Iris pigment epithelial cell (primary cell): Measurements from ENCODE around the gene GNAT1.
A peak's percentile ranks its signal among the peaks of the same experiment; 100 is the strongest.
"Not testable (repeated sequence)": the region's sequence is repeated elsewhere in the genome, so short reads cannot be mapped to it uniquely, and the experiment has no call there.

Experiments
- DNase-seq: peaks from one replicate; pipeline ENCODE4 v3.0.0-alpha.2; 2011; ENCODE audit warnings: low read depth

Gene GNAT1

DNA sequence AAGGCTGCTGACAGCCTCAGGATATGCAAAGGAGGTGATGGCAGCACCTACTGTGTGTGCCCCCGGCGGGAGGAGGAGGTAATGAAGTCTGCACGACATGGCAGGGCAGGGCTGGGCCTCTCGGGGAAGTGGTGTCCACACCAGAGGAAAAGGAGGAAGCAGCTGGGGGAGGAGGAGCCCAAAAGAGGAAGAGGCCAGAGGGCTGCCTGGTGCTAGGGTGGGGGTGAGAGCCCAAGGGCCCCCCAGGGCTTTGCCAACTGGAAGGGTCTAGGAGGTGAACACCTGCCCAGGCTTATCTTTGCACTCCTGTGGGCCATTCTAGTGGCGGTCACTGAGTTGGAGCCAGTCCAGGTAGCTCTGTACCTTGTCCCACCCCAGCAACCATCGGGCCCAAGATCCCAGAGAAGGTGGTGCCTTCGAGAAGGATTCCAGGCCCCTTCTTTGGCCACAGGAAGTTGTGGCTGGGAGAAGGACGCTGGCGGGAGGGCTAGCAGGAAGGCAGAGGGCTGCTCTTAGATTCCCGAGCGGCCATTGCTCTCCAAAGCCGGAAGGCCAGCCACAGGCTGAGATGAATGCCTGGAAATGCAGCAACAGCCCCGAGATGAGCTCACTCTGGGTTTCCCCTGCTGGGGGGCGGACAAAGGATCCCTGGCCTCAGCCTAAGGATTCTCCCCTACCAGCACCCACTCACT lies 51.6 kb downstream of the GNAT1 start:
- DNase-seq: peak; percentile 88

DNA sequence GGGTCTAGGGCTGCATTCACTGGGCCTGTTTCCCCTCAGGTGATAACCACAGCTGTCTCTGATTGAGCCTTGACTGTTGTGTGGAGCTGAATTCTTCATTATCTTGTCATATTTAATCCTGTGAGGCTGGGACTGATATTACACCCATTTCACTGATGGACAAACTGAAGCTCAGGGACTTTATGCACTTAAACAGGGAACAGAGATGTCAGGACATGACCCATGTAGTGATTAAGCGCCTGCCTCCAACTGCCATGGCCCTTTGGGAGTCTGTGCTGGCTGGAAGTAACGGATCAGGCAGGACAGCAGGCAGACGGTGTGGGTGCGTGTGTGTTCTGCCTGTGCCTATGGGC lies 52.1 kb downstream of the GNAT1 start:
- DNase-seq: no peak

DNA sequence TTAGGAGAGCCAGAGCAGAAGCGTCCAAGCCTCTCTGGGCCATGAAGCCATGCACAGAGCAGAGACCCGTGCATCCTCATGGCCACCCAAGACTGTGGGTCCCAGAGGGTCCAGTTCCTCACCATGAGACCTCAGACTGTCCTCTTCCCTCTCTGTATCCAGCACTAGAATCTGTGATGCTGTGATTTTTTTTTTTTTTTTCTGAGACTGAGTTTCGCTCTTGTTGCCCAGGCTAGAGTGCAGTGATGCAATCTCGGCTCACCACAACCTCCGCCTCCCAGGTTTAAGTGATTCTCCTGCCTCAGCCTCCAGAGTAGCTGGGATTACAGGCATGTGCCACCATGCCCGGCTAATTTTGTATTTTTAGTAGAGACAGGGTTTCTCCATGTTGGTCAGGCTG lies 53.4 kb downstream of the GNAT1 start:
- DNase-seq: not testable (repeated sequence)

DNA sequence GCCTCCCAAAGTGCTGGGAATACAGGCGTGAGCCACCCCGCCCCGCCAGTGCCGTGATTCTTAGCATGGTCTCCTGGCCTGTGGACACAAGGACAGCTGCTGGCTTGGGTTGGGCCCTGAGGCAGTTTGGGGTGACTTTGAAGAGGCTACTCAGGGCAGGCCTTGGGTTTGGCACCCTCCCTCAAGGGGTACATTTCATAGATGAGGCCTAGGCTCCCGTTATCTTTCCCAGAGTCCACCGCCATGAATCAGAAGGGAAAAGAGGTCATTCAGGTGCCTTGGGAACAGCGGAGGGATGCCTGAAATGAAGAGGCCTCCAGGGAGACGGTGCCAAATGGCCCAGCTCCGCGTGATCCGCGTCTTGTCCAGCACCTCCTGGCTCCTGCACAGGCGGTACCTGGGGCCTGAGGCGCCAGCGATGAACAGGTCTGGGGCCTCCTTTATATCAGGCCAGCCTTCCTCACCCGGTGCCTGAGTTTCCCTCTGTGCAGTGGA lies 53.9 kb downstream of the GNAT1 start:
- DNase-seq: no peak

DNA sequence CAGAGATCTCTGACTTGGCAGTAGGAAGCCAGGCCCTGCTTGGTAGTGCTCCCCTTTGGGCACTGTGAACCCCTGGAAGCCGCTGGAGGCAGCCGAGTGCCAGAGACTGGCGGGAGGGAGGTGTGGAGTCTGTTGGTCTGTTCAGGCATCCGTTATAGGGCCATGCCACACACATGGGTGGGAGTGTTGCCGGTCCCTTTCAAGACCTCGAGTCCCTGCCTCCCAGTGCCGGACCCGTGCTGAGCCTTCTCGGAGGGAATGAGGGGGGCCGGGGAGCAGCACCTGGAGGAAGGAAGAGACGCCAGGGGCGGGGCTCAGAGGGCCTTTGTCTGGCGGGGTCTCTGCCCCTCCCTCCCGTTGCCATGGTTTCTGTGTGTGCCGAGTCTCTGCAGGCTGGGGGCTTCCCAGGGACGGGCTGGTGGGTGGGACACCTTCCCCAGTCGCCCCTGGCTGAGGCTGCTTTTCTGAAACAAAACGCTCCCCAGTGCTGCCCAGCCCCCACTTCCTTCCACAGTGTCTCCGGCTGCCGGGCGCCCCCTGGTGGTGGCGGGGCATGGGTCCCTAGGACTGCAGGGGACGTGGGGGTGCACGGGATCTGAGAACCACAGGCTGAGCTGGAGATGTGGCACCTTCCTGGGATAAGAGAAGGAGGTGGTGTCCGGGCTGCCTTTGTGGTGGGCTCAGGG lies 54.6 kb downstream of the GNAT1 start:
- peak; percentile 83 for DNase-seq

DNA sequence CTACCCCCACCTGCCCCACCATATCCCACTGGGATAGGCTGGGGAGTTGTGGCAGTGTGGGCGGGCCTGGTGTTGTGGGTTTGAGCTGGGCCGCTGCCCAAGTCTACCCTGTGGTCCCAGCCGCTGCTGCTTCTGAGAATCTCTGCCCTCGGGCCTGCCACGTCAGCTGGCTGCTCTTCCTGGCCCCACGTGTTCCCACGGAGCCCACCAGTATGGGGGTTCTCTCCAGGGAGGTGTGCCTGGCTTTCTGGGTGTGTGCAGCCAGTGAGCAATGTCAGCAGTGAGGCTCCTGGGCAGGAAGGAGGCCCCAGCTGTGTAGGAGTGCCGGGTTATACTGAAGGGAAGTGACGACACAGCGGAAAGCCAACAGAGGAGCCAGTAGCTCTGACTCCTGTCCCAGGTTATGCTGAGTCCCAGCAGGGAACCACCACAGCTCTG lies 55.1 kb downstream of the GNAT1 start:
- peak; percentile 95 for DNase-seq
